ENCODE measurements around the gene KRT36. TPM values are rescaled to one million over a fixed set of nuclear protein-coding genes. Genes with fewer than 3 reads are reported as not detected.

Gene KRT36
- total and polyA plus RNA-seq, 10 of the 15 experiments (the other 5 are each of a cell fraction or from before 2014, with no cell fraction given) = not detected

DNA sequence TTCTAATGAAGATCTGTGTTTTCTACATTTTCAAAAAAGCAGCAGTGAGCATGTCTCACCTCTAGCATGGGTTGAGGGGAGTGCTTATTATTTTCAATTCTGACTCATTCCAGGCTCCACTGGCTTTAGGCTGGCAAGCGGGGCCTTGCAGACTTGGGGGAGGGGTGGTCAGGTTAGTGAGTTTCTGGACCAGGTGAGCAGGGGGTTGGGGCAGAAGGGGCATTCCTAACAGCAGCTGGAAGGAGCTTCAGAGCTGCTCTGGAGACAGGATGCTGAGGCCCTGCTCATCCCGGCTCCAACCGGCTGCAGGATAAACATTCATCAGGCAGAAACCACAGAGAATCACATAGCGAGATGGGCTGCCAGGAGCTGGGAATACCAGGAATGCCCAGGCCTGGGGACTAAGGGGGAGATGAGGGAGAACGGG lies 48.9 kb upstream of the KRT36 start:
- Histone ChIP-seq H4K20me1 (ENCODE audit: control insufficient read depth, insufficient read depth) (no peaks in the 10 kb centered on the region), H3K79me2 (ENCODE audit: control insufficient read depth, insufficient read depth, low read length) (no peaks in the 10 kb centered on the region), H2AFZ (ENCODE audit: control insufficient read depth, low read depth, low read length) (no peak overlapping the region), H3K27me3 (replicated peaks in 1 of 2; ENCODE audit: control insufficient read depth in 2 of 2, insufficient read depth in 2 of 2, low read length in 1 of 2) (peaks cover 0 to 2% of the 10 kb centered on the region in 2 experiments; a peak in 2 of 4 replicates), H3K36me3 (ENCODE audit: control insufficient read depth in 2 of 2, insufficient read depth in 2 of 2, low read length in 1 of 2) (no peaks in the 10 kb centered on the region), H3K4me3 (no peak overlapping the region), H3K9ac (ENCODE audit: control insufficient read depth, insufficient read depth, low read length) (no peak overlapping the region), H3K27ac (ENCODE audit: control insufficient read depth, insufficient read depth) (no peak overlapping the region), H3K4me2 (ENCODE audit: control insufficient read depth, insufficient read depth) (no peak overlapping the region), H3K4me1 (ENCODE audit: control insufficient read depth, insufficient read depth, low read length) (no peaks in the 10 kb centered on the region), H3K9me3 (replicated peaks; ENCODE audit: control insufficient read depth, insufficient read depth, low read length) (no peaks in the 10 kb centered on the region)
- SMC1A ChIA-PET (ENCODE audit: uncharacterized antibody, unreplicated experiment) = no interaction called here
- ATAC-seq (no peak), FAIRE-seq (no peak), DNase-seq (ENCODE audit: low read depth, low spot score) (no peak)
- RAD21 ChIA-PET (ENCODE audit: unreplicated experiment) = no interaction called here
- in situ Hi-C loops (cut with MboI) = no loop called here
- POLR2A ChIA-PET = no interaction called here
- no TSS peak for BruUV-seq (replicated peaks)
- TF ChIP-seq DPF2 (IDR thresholded peaks at IDR 0.05) (no peak), EGR1 (IDR thresholded peaks at IDR 0.05; ENCODE audit: borderline replicate concordance in 1 of 2, low read depth in 2 of 2, low read length in 2 of 2) (no peak), ZNF217 (IDR thresholded peaks at IDR 0.05) (no peak), NFXL1 (IDR thresholded peaks at IDR 0.05; ENCODE audit: borderline replicate concordance) (no peak), FOXM1 (IDR thresholded peaks at IDR 0.05; ENCODE audit: low read depth, low read length) (no peak), POLR2AphosphoS2 (IDR thresholded peaks at IDR 0.05; ENCODE audit: low read depth, low read length) (no peak), HCFC1 (IDR thresholded peaks at IDR 0.05; ENCODE audit: low read length) (no peak), RELA (IDR thresholded peaks at IDR 0.05; ENCODE audit: borderline replicate concordance, partially characterized antibody) (no peak), IRF4 (IDR thresholded peaks at IDR 0.05; ENCODE audit: low read depth, low read length) (no peak), POLR2AphosphoS5 (IDR thresholded peaks at IDR 0.05; ENCODE audit: low read length) (no peak), CBFB (IDR thresholded peaks at IDR 0.05; ENCODE audit: low read depth) (no peak), ZBTB11 (CRISPR knock-in tag; IDR thresholded peaks at IDR 0.05) (no peak), NFYB (IDR thresholded peaks at IDR 0.05; ENCODE audit: insufficient read depth, low read depth, low read length) (no peak), BHLHE40 (IDR thresholded peaks at IDR 0.05; ENCODE audit: borderline replicate concordance in 1 of 2, low read depth in 2 of 2, low read length in 1 of 2) (no peak), BMI1 (IDR thresholded peaks at IDR 0.05; ENCODE audit: borderline replicate concordance) (no peak), ZNF24 (IDR thresholded peaks at IDR 0.05) (no peak), ETV6 (conservative IDR thresholded peaks at IDR 0.05 in 1 of 2, IDR thresholded peaks at IDR 0.05 in 1 of 2; ENCODE audit: borderline replicate concordance in 1 of 2, low read depth in 1 of 2) (no peak), IKZF1 (conservative IDR thresholded peaks at IDR 0.05) (no peak), PAX5 (IDR thresholded peaks at IDR 0.05; ENCODE audit: borderline replicate concordance, low read depth, low read length) (no peak)
- TF ChIP-seq, protein P1, sequence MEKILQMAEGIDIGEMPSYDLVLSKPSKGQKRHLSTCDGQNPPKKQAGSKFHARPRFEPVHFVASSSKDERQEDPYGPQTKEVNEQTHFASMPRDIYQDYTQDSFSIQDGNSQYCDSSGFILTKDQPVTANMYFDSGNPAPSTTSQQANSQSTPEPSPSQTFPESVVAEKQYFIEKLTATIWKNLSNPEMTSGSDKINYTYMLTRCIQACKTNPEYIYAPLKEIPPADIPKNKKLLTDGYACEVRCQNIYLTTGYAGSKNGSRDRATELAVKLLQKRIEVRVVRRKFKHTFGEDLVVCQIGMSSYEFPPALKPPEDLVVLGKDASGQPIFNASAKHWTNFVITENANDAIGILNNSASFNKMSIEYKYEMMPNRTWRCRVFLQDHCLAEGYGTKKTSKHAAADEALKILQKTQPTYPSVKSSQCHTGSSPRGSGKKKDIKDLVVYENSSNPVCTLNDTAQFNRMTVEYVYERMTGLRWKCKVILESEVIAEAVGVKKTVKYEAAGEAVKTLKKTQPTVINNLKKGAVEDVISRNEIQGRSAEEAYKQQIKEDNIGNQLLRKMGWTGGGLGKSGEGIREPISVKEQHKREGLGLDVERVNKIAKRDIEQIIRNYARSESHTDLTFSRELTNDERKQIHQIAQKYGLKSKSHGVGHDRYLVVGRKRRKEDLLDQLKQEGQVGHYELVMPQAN (conservative IDR thresholded peaks at IDR 0.05) = no peak
- CTCF ChIA-PET = interaction anchor here (1.5 kb wide), 1 partner anchor 124 kb away, joined by 3 read pairs; no protein-coding TSS in a partner anchor
- intact Hi-C loops (cut with micrococcal nuclease; ENCODE audit: unreplicated experiment) = no loop called here
- whole genome bisulfite sequencing (ENCODE audit: insufficient coverage, insufficient replicate concordance, low lambda C conversion rate, missing lambda C conversion rate) = 41% methylated on average over 5 of the region's 5 CpGs
